H1 (cell line): Measurements from ENCODE around the gene SUSD6. TPM values are rescaled to one million over a fixed set of nuclear protein-coding genes. Genes with fewer than 3 reads are reported as not detected.

ENCODE experiments used
- CTCF ChIA-PET: fragments of 300-600 bp; sonication (Branson Sonifier 250); formaldehyde crosslinking; loops from one replicate; lab custom pipeline; 2021; ENCODE audit not compliant: partially characterized antibody; lab: Charles Lee
- POLR2A ChIA-PET: fragments of 300-600 bp; sonication (Branson Sonifier 250); formaldehyde crosslinking; loops from one replicate; lab custom pipeline; 2021; ENCODE audit warnings: inconsistent platforms; ENCODE audit not compliant: partially characterized antibody; lab: Charles Lee
- DNase-seq, 2 experiments: peaks; one replicate each; pipeline versions ENCODE4 v3.0.0 to v3.0.0-alpha.2; 2010 to 2022; ENCODE audit warnings: low spot score in 2 of 2, low read depth in 1 of 2, mixed read lengths in 1 of 2
- FAIRE-seq: peaks from 2 replicates; lab custom pipeline; 2011; peaks lifted over from hg19 to GRCh38; lab: Jason Lieb, UNC
- H2AFZ ChIP-seq: 2 replicates; pipeline ENCODE4 v1.8.1; 2012; ENCODE audit warnings: low read length, inconsistent platforms
- H2AK5ac ChIP-seq: 2 replicates; pipeline ENCODE4 v1.6.1; 2013; ENCODE audit warnings: low read depth, low read length
- H2BK120ac ChIP-seq: replicated peaks from 2 replicates; pipeline ENCODE3; 2013; ENCODE audit warnings: low read depth, low read length, inconsistent platforms
- H2BK12ac ChIP-seq: 2 replicates; pipeline ENCODE4 v1.6.1; 2013; ENCODE audit warnings: low read depth, low read length
- H2BK15ac ChIP-seq: 2 replicates; pipeline ENCODE4 v1.6.1; 2013; ENCODE audit warnings: low read length
- H2BK20ac ChIP-seq: 2 replicates; pipeline ENCODE4 v1.6.1; 2013; ENCODE audit warnings: low read length
- H2BK5ac ChIP-seq: 2 replicates; pipeline ENCODE4 v1.6.1; 2013; ENCODE audit warnings: low read depth, low read length
- H3K14ac ChIP-seq: 2 replicates; pipeline ENCODE4 v1.6.1; 2013; ENCODE audit warnings: inconsistent platforms; ENCODE audit not compliant: insufficient read length
- H3K18ac ChIP-seq: 2 replicates; pipeline ENCODE4 v1.6.1; 2013; ENCODE audit warnings: low read length; ENCODE audit errors: extremely low read depth
- H3K23ac ChIP-seq: 2 replicates; pipeline ENCODE4 v1.6.1; 2013; ENCODE audit warnings: inconsistent platforms; ENCODE audit not compliant: insufficient read length
- H3K23me2 ChIP-seq: 2 replicates; pipeline ENCODE4 v1.6.1; 2013; ENCODE audit warnings: low read depth, low read length
- H3K27ac ChIP-seq: 2 replicates; pipeline ENCODE4 v1.6.1; 2011; ENCODE audit warnings: low read depth, low read length, inconsistent platforms
- H3K27me3 ChIP-seq, 4 experiments: replicated peaks in 1 of 4; 1 replicate in 1 of 4; 2 replicates in 3 of 4; pipeline versions ENCODE4 v1.6.1 to v1.8.1; 2011 to 2013; ENCODE audit warnings: low read length in 3 of 4, mild to moderate bottlenecking in 3 of 4, inconsistent platforms in 2 of 4, mixed read lengths in 2 of 4, moderate library complexity in 1 of 4; ENCODE audit not compliant: control insufficient read depth in 3 of 4, insufficient read depth in 3 of 4; ENCODE audit errors: extremely low read depth in 1 of 4
- H3K36me3 ChIP-seq, 4 experiments: 2 replicates each; pipeline versions ENCODE4 v1.6.1 to v1.8.1; 2011 to 2013; ENCODE audit warnings: mild to moderate bottlenecking in 4 of 4, low read length in 3 of 4, moderate library complexity in 2 of 4, control low read depth in 1 of 4, inconsistent platforms in 1 of 4; ENCODE audit not compliant: insufficient read depth in 4 of 4, control insufficient read depth in 2 of 4
- H3K4ac ChIP-seq: replicated peaks from 2 replicates; pipeline ENCODE3; 2013; ENCODE audit warnings: low read length, low read depth, mixed read lengths, inconsistent platforms; ENCODE audit not compliant: insufficient read length
- H3K4me1 ChIP-seq, 4 experiments: replicated peaks in 1 of 4; 1 replicate in 1 of 4; 2 replicates in 3 of 4; pipeline versions ENCODE4 v1.6.1 to v1.8.1; 2011 to 2013; ENCODE audit warnings: low read length in 3 of 4, inconsistent platforms in 2 of 4, mixed read lengths in 1 of 4; ENCODE audit not compliant: insufficient read depth in 4 of 4, control insufficient read depth in 3 of 4
- H3K4me2 ChIP-seq, 2 experiments: 2 replicates each; pipeline versions ENCODE4 v1.6.1 to v1.8.1; 2011 to 2013; ENCODE audit warnings: low read depth in 2 of 2, low read length in 2 of 2, control low read depth in 1 of 2, inconsistent platforms in 1 of 2, mild to moderate bottlenecking in 1 of 2; ENCODE audit not compliant: insufficient read depth in 1 of 2
- H3K4me3 ChIP-seq, 4 experiments: fragments of 200-600, 300-600 bp in 1 of 4; sonication (generic), shearing (Covaris generic), sonication (Bioruptor Twin) in 1 of 4; 2 replicates each; pipeline versions ENCODE4 v1.5.1 to v1.8.1; 2011 to 2016; ENCODE audit warnings: low read length in 4 of 4, low read depth in 3 of 4, control low read depth in 2 of 4, inconsistent platforms in 2 of 4, mild to moderate bottlenecking in 2 of 4, mixed read lengths in 1 of 4, moderate library complexity in 1 of 4; ENCODE audit not compliant: insufficient read depth in 2 of 4; ENCODE audit errors: extremely low read depth in 1 of 4
- H3K56ac ChIP-seq: replicated peaks from 2 replicates; pipeline ENCODE3; 2013; ENCODE audit warnings: low read depth, mild to moderate bottlenecking, mixed read lengths, low read length, inconsistent platforms; ENCODE audit not compliant: insufficient read length
- H3K79me1 ChIP-seq: 2 replicates; pipeline ENCODE4 v1.6.1; 2013; ENCODE audit warnings: low read depth, low read length, control low read depth
- H3K79me2 ChIP-seq, 2 experiments: 2 replicates each; pipeline versions ENCODE4 v1.6.1 to v1.8.1; 2012 to 2013; ENCODE audit warnings: low read length in 2 of 2, mild to moderate bottlenecking in 2 of 2, inconsistent platforms in 1 of 2; ENCODE audit not compliant: insufficient read depth in 2 of 2, control insufficient read depth in 1 of 2
- H3K9ac ChIP-seq, 4 experiments: replicated peaks in 1 of 4; 1 replicate in 1 of 4; 2 replicates in 3 of 4; pipeline versions ENCODE4 v1.6.1 to v1.8.1; 2011 to 2013; ENCODE audit warnings: low read depth in 3 of 4, low read length in 3 of 4, control low read depth in 2 of 4, mild to moderate bottlenecking in 2 of 4, moderate library complexity in 2 of 4, inconsistent platforms in 1 of 4; ENCODE audit errors: extremely low read depth in 1 of 4
- H3K9me3 ChIP-seq, 2 experiments: 2 replicates each; pipeline versions ENCODE4 v1.6.1 to v1.8.1; 2012 to 2013; ENCODE audit warnings: mild to moderate bottlenecking in 2 of 2, moderate library complexity in 2 of 2, control low read depth in 1 of 2, inconsistent platforms in 1 of 2, low read depth in 1 of 2, low read length in 1 of 2, mixed read lengths in 1 of 2; ENCODE audit not compliant: insufficient read depth in 2 of 2
- H4K20me1 ChIP-seq, 2 experiments: replicated peaks in 1 of 2; 2 replicates each; pipeline versions ENCODE3 to v1.8.1; 2011 to 2013; ENCODE audit warnings: inconsistent platforms in 2 of 2, low read length in 2 of 2, mild to moderate bottlenecking in 1 of 2; ENCODE audit not compliant: insufficient read depth in 2 of 2, control insufficient read depth in 1 of 2
- H4K5ac ChIP-seq: 2 replicates; pipeline ENCODE4 v1.6.1; 2013; ENCODE audit warnings: low read length, low read depth, mixed read lengths, inconsistent platforms; ENCODE audit not compliant: insufficient read length
- H4K8ac ChIP-seq: 2 replicates; pipeline ENCODE4 v1.8.0; 2013; ENCODE audit warnings: mild to moderate bottlenecking, moderate library complexity, low read length, inconsistent platforms; ENCODE audit not compliant: insufficient read depth; ENCODE audit errors: extremely low read depth
- H4K91ac ChIP-seq: replicated peaks from 2 replicates; pipeline ENCODE3; 2013; ENCODE audit warnings: low read length, mixed read lengths, inconsistent platforms; ENCODE audit not compliant: insufficient read length
- ASH2L ChIP-seq: fragments of 200-600, 300-600 bp; sonication (generic); IDR thresholded peaks from one replicate; pipeline ENCODE4 v1.7.1; 2017; ENCODE audit warnings: low read length
- ATF3 ChIP-seq: IDR thresholded peaks from 2 replicates; pipeline ENCODE4 v1.6.1; 2011; ENCODE audit warnings: low read depth, mild to moderate bottlenecking, low read length; ENCODE audit not compliant: insufficient read depth
- CHD1 ChIP-seq: IDR thresholded peaks from 2 replicates; pipeline ENCODE4 v1.6.1; 2012; ENCODE audit warnings: low read depth, low read length, improper control_type of control experiment
- CREB1 ChIP-seq: IDR thresholded peaks from 2 replicates; pipeline ENCODE4 v1.6.1; 2012; ENCODE audit warnings: inconsistent platforms
- E2F6 ChIP-seq: IDR thresholded peaks from 2 replicates; pipeline ENCODE4 v1.6.1; 2012; ENCODE audit warnings: inconsistent platforms
- HDAC6 ChIP-seq: IDR thresholded peaks from one replicate; pipeline ENCODE4 v1.7.1; 2012; ENCODE audit warnings: low read depth, mild to moderate bottlenecking, inconsistent platforms, low read length, moderate library complexity
- POLR2AphosphoS5 ChIP-seq: IDR thresholded peaks from 2 replicates; pipeline ENCODE4 v1.6.1; 2011; ENCODE audit warnings: low read depth, low read length
- RFX5 ChIP-seq: IDR thresholded peaks from 2 replicates; pipeline ENCODE4 v1.6.1; 2011; ENCODE audit warnings: low read depth, low read length, improper control_type of control experiment, borderline replicate concordance
- SIX5 ChIP-seq: IDR thresholded peaks from 2 replicates; pipeline ENCODE4 v1.6.1; 2011; ENCODE audit warnings: mild to moderate bottlenecking, low read depth, low read length
- SP4 ChIP-seq: IDR thresholded peaks from 2 replicates; pipeline ENCODE4 v1.6.1; 2012; ENCODE audit warnings: low read length, inconsistent platforms
- YY1 ChIP-seq: IDR thresholded peaks from 2 replicates; pipeline ENCODE4 v1.6.1; 2011; ENCODE audit warnings: low read depth, mild to moderate bottlenecking, low read length
- WGBS, 2 experiments: shearing (Covaris generic) in 1 of 2; methylation state at CpG; one replicate each; pipeline versions ENCODE4 v1.1.6 to v1.1.7; 2013 to 2015; ENCODE audit warnings: low lambda C conversion rate in 2 of 2, mixed read lengths in 2 of 2, inconsistent platforms in 1 of 2, low coverage in 1 of 2, missing lambda C conversion rate in 1 of 2; ENCODE audit not compliant: insufficient replicate concordance in 2 of 2, insufficient coverage in 1 of 2, insufficient read length in 1 of 2; ENCODE audit errors: extremely low coverage in 1 of 2, missing lambda C conversion rate in 1 of 2; 5-methylcytosine and 5-hydroxymethylcytosine counted together
- polyA plus RNA-seq, 7 experiments: library from polyadenylated mRNA; depleted of rRNA in 3 of 7; stranded (reverse) in 5 of 7; unstranded in 2 of 7; fragments of >200 nt in 5 of 7; fragments of 200-250 nt in 2 of 7; gene quantifications; 1 replicate in 5 of 7; 2 replicates in 1 of 7; 4 replicates in 1 of 7; pipeline versions ENCODE4 v1.2.1 to v1.2.3, GENCODE V29; 2011 to 2013; ENCODE audit warnings: missing spikeins in 2 of 7, mixed read lengths in 2 of 7
- total RNA-seq: library from RNA; stranded (reverse); fragmentation: NEBNext Ultra II Directional; extraction: Animal tissue kit (Norgen Biotek cat#: 25700); gene quantifications from 2 replicates; pipeline ENCODE4 v1.2.1, GENCODE V29; 2021

Gene SUSD6
- total and polyA plus RNA-seq, 2 of the 8 experiments (the other 6 are each of a cell fraction or from before 2014, with no cell fraction given): 3.0 to 3.8 TPM

GRCh38 chr14:69753860-69754259 lies 142.5 kb downstream of the SUSD6 start:
- FAIRE-seq: no peak
- Histone ChIP-seq H3K9ac (no peak overlapping the region), H4K5ac (no peak overlapping the region), H4K8ac (no peak overlapping the region), H3K23ac (no peak overlapping the region), H2BK120ac (no peak overlapping the region), H2AK5ac (no peak overlapping the region), H3K27me3 (no peaks in the 10 kb centered on the region), H3K79me1 (no peaks in the 10 kb centered on the region), H3K27ac (no peak overlapping the region), H2BK12ac (no peak overlapping the region; the same call in 1 of the 2 replicates), H3K14ac (no peak overlapping the region), H2AFZ (no peak overlapping the region), H3K4me1 (0 out of 7 replicates have a peak, but pooled peaks cover 0 to 2% (median 0%) of the 10 kb centered on the region in 4 experiments), H2BK5ac (no peak overlapping the region), H3K9me3 (no peaks in the 10 kb centered on the region; a peak in 1 of 4 replicates), H3K4me3 (no peak overlapping the region), H3K18ac (no peak overlapping the region), H3K36me3 (no peaks in the 10 kb centered on the region), H3K23me2 (no peaks in the 10 kb centered on the region), H4K20me1 (no peaks in the 10 kb centered on the region), H3K4me2 (no peak overlapping the region), H3K56ac (no peak overlapping the region), H2BK20ac (no peak overlapping the region), H4K91ac (no peak overlapping the region)
- POLR2A ChIA-PET: interaction anchor here (1.4 to 5.0 kb wide), 2 partner anchors 11 to 13 kb away, joined by 3 to 29 read pairs; partner anchors contain the start of gene SRSF5
- CTCF ChIA-PET: interaction anchor here (0.8 to 1.6 kb wide), 2 partner anchors 27 to 169 kb away, joined by 4 to 5 read pairs; no protein-coding TSS in a partner anchor
- WGBS, 2 experiments: 100% methylated on average over 1 of the region's 1 CpG; no CpG with 5 or more reads in 1 of the 2 experiments
- TF ChIP-seq CREB1 (no peak), SIX5 (no peak), RFX5 (no peak), CHD1 (no peak), SP4 (no peak), ATF3 (no peak), HDAC6 (no peak), E2F6 (no peak), YY1 (no peak), ASH2L (no peak), POLR2AphosphoS5 (no peak)
- TF ChIP-seq, all 59 proteins: peak for 0
- Histone ChIP-seq H3K4ac (no peak overlapping the region), H2BK15ac (no peak overlapping the region), H3K79me2 (no peaks in the 10 kb centered on the region)
- no peak for DNase-seq
